ENCODE data around the gene SIRT5.

The SIRT5 gene

DNA sequence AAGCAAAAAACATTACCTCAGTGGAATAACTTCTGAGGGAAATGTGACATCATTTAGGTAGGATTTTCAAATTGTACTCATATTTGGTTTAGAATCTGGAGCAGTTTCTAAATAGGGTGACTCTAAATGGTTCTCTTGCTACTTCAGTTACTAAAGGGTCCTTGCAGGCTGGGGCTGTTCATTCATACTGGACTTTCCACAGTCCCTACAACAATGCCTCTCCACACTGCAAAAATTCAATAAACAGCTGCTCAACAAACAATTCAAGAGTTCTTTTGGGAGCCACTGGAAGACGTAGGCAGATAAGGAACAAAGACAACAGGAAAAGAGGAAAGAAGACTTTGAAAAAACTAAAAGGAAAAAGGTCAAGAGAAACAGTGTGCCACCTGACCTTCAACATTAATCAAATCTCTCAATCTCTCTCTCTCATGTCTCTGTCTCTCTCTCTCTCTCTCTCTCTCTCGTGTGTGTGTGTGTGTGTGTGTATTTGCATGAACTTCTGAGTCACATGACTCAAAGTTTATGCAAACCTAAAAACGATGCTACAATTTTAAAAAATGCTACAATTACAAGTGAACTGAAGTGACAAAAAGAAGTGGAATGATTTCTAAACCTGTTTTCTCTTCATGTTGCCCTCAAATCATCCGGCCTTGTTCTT is 55.2 kb downstream of the SIRT5 start:
- no peak for TF ChIP-seq CTCF (IDR thresholded peaks at IDR 0.05; ENCODE audit: low read depth, low read length, missing control alignments)
- no peak for DNase-seq (ENCODE audit: low read depth)
- H3K4me3 ChIP-seq (ENCODE audit: low read depth, low read length), result no peak overlapping the region

DNA sequence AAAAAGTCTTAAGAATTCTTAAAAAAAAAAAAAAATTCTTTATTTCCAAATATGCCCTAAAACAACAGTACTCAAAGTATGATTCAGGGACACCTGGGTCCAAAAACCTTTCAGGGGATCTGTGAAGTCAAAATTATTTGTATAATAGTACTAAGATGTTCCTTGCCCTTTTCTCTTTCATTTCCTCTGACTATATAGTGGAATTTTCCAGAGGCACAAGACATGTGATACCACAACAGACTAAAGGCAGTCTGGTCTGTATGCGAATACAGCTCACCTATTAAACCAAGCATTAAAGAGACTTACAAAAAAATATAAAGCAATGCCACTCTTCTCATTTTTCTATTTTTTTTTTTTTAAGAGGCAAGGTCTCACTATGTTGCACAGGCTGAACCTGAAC is 56.1 kb downstream of the SIRT5 start:
- no peak for TF ChIP-seq CTCF (IDR thresholded peaks at IDR 0.05; ENCODE audit: low read depth, low read length, missing control alignments)
- no peak overlapping the region for H3K4me3 ChIP-seq (ENCODE audit: low read depth, low read length)
- no peak for DNase-seq (ENCODE audit: low read depth)

GRCh38 chr6:13633343-13633742 is 58.9 kb downstream of the SIRT5 start:
- DNase-seq (ENCODE audit: low read depth), result no peak
- no peak for TF ChIP-seq CTCF (IDR thresholded peaks at IDR 0.05; ENCODE audit: low read depth, low read length, missing control alignments)
- no peak overlapping the region for H3K4me3 ChIP-seq (ENCODE audit: low read depth, low read length)

- no peak for DNase-seq (ENCODE audit: low read depth)
- H3K4me3 ChIP-seq (ENCODE audit: low read depth, low read length), result no peak overlapping the region
- no peak for TF ChIP-seq CTCF (IDR thresholded peaks at IDR 0.05; ENCODE audit: low read depth, low read length, missing control alignments)
Observed at GRCh38 chr6:13635948-13636658, 61.7 kb downstream of the SIRT5 start.

- DNase-seq (ENCODE audit: low read depth), result no peak
- TF ChIP-seq CTCF (IDR thresholded peaks at IDR 0.05; ENCODE audit: low read depth, low read length, missing control alignments), result no peak
- H3K4me3 ChIP-seq (ENCODE audit: low read depth, low read length), result no peak overlapping the region
Observed at GRCh38 chr6:13638014-13638413, 63.6 kb downstream of the SIRT5 start.

DNA sequence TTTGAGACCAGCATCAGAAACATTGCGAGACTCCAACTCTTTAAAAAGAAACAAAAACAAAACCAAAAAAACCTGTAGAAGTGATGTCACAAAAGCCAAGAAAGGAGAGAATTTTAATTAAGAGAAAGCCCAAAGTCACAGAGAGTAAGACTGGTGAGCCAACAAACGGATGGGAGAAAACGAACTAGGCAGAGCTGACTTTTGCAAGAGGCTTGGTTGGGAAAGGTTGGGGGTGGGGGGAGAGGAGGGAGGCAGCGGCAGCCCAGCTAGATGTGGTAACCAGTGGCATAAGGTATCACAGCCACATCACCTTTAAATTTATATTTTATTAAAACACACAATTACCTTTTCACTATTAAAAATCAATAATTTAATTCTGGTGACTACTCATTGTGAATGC is 64.2 kb downstream of the SIRT5 start:
- no peak for TF ChIP-seq CTCF (IDR thresholded peaks at IDR 0.05; ENCODE audit: low read depth, low read length, missing control alignments)
- DNase-seq (ENCODE audit: low read depth), result no peak

DNA sequence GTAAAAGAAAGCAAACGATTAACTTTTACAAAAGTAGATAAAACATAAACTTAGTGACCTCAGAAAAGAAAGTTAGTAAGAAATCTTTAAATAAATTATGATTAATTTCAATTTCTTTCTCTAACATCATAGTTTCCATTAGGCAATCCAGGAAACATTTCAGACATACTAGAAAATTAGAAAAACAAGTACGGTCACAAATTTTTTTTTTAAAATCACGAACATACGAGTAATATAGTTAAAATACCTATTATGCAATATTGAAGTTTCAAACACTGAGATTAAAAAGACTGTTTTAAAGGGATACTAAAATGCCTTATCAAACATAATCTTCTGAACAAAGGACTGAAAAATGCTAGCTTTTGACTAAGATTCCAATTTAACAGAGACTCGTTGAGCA is 66.9 kb downstream of the SIRT5 start:
- no peak for DNase-seq (ENCODE audit: low read depth)
- no peak overlapping the region for H3K4me3 ChIP-seq (ENCODE audit: low read depth, low read length)
- TF ChIP-seq CTCF (IDR thresholded peaks at IDR 0.05; ENCODE audit: low read depth, low read length, missing control alignments), result no peak

More for the DNA sequence above, 64.2 kb downstream of the SIRT5 start:
- H3K4me3 ChIP-seq (ENCODE audit: low read depth, low read length), result no peak overlapping the region
